ENCODE results near the gene MAPKAPK3. TPM values are rescaled to one million over a fixed set of nuclear protein-coding genes. Genes with fewer than 3 reads are reported as not detected.

The MAPKAPK3 gene
- total and polyA plus RNA-seq, 2 experiments from 2014 or later, result 33.2 to 72.1 TPM

- H3K27me3 ChIP-seq (replicated peaks; ENCODE audit: insufficient read depth), result no peaks in the 10 kb centered on the region
- no peak overlapping the region for H3K27ac ChIP-seq
- in situ Hi-C loops (cut with MboI), result no loop called here
- no peaks in the 10 kb centered on the region for H4K20me1 ChIP-seq (ENCODE audit: insufficient read depth)
- H3K4me2 ChIP-seq (ENCODE audit: unreplicated experiment), result no peak overlapping the region
- no peaks in the 10 kb centered on the region for H3K9me2 ChIP-seq (ENCODE audit: insufficient read depth)
- DNase-seq, result no peak
- TF ChIP-seq EZH2 (IDR thresholded peaks at IDR 0.05; ENCODE audit: insufficient read depth, poor library complexity, severe bottlenecking), result no peak
- no peaks in the 10 kb centered on the region for H3F3A ChIP-seq (ENCODE audit: insufficient read depth)
- H3K9ac ChIP-seq, result no peak overlapping the region
- 77 to 91% methylated on average over 2 of the region's 2 CpGs for WGBS, 2 experiments (ENCODE audit: low coverage in 1 of 2, low lambda C conversion rate in 2 of 2, missing lambda C conversion rate in 2 of 2)
- no peak overlapping the region for H2AFZ ChIP-seq
- H3K36me3 ChIP-seq (ENCODE audit: low read depth), result no peaks in the 10 kb centered on the region; the same call in 1 of the 2 replicates
- H3K9me3 ChIP-seq (ENCODE audit: low read depth), result no peaks in the 10 kb centered on the region
- H3K4me1 ChIP-seq (ENCODE audit: insufficient read depth), result peaks cover 6% of the 10 kb centered on the region; the same call in 1 of the 2 replicates
- H3K4me3 ChIP-seq, result no peak overlapping the region
- no peaks in the 10 kb centered on the region for H3K79me2 ChIP-seq (ENCODE audit: insufficient read depth)
These were observed 28.4 kb downstream of the MAPKAPK3 start for GRCh38 chr3:50645378-50645777.

- Histone ChIP-seq H3K4me3 (no peak overlapping the region), H3F3A (ENCODE audit: insufficient read depth) (no peaks in the 10 kb centered on the region), H3K27ac (no peak overlapping the region), H2AFZ (no peak overlapping the region), H3K4me1 (ENCODE audit: insufficient read depth) (peaks cover 6% of the 10 kb centered on the region; the same call in 1 of the 2 replicates), H3K9me2 (ENCODE audit: insufficient read depth) (no peaks in the 10 kb centered on the region), H3K79me2 (ENCODE audit: insufficient read depth) (no peaks in the 10 kb centered on the region), H3K36me3 (ENCODE audit: low read depth) (no peaks in the 10 kb centered on the region; the same call in 1 of the 2 replicates), H4K20me1 (ENCODE audit: insufficient read depth) (no peaks in the 10 kb centered on the region), H3K9ac (no peak overlapping the region), H3K27me3 (replicated peaks; ENCODE audit: insufficient read depth) (no peaks in the 10 kb centered on the region), H3K9me3 (ENCODE audit: low read depth) (no peaks in the 10 kb centered on the region), H3K4me2 (ENCODE audit: unreplicated experiment) (no peak overlapping the region)
- no peak for DNase-seq
- in situ Hi-C loops (cut with MboI), result no loop called here
- 69 to 76% methylated on average over 6 of the region's 6 CpGs for WGBS, 2 experiments (ENCODE audit: low coverage in 1 of 2, low lambda C conversion rate in 2 of 2, missing lambda C conversion rate in 2 of 2)
- TF ChIP-seq EZH2phosphoT487 (IDR thresholded peaks at IDR 0.05; ENCODE audit: insufficient read depth, low read depth) (no peak), EZH2 (IDR thresholded peaks at IDR 0.05; ENCODE audit: insufficient read depth, poor library complexity, severe bottlenecking) (no peak)
These were observed 31.4 kb downstream of the MAPKAPK3 start for GRCh38 chr3:50648313-50648712.

- Histone ChIP-seq H3F3A (ENCODE audit: insufficient read depth) (no peaks in the 10 kb centered on the region), H3K9me3 (ENCODE audit: low read depth) (no peaks in the 10 kb centered on the region), H3K27me3 (replicated peaks; ENCODE audit: insufficient read depth) (no peaks in the 10 kb centered on the region), H3K4me1 (ENCODE audit: insufficient read depth) (peaks cover 6% of the 10 kb centered on the region; the same call in 1 of the 2 replicates), H3K4me3 (no peak overlapping the region), H3K4me2 (ENCODE audit: unreplicated experiment) (no peak overlapping the region), H2AFZ (no peak overlapping the region), H3K36me3 (ENCODE audit: low read depth) (no peaks in the 10 kb centered on the region; the same call in 1 of the 2 replicates), H4K20me1 (ENCODE audit: insufficient read depth) (no peaks in the 10 kb centered on the region), H3K9ac (no peak overlapping the region), H3K27ac (no peak overlapping the region), H3K9me2 (ENCODE audit: insufficient read depth) (no peaks in the 10 kb centered on the region), H3K79me2 (ENCODE audit: insufficient read depth) (no peaks in the 10 kb centered on the region)
- TF ChIP-seq EZH2 (IDR thresholded peaks at IDR 0.05; ENCODE audit: insufficient read depth, poor library complexity, severe bottlenecking) (no peak), EZH2phosphoT487 (IDR thresholded peaks at IDR 0.05; ENCODE audit: insufficient read depth, low read depth) (no peak)
- WGBS, 2 experiments (ENCODE audit: low coverage in 1 of 2, low lambda C conversion rate in 2 of 2, missing lambda C conversion rate in 2 of 2), result 100% methylated on average over 2 of the region's 2 CpGs
- in situ Hi-C loops (cut with MboI), result no loop called here
- no peak for DNase-seq
These were observed 32.0 kb downstream of the MAPKAPK3 start for GRCh38 chr3:50648944-50649343.

- 66 to 71% methylated on average over 8 of the region's 8 CpGs for WGBS, 2 experiments (ENCODE audit: low coverage in 1 of 2, low lambda C conversion rate in 2 of 2, missing lambda C conversion rate in 2 of 2)
- in situ Hi-C loops (cut with MboI), result no loop called here
- no peaks in the 10 kb centered on the region for H3K9me2 ChIP-seq (ENCODE audit: insufficient read depth)
- TF ChIP-seq EZH2phosphoT487 (IDR thresholded peaks at IDR 0.05; ENCODE audit: insufficient read depth, low read depth) (no peak), EZH2 (IDR thresholded peaks at IDR 0.05; ENCODE audit: insufficient read depth, poor library complexity, severe bottlenecking) (no peak)
- H3K9ac ChIP-seq, result no peak overlapping the region
- no peak overlapping the region for H3K4me3 ChIP-seq
- H2AFZ ChIP-seq, result no peak overlapping the region
- no peak overlapping the region for H3K4me2 ChIP-seq (ENCODE audit: unreplicated experiment)
- no peak overlapping the region for H3K27ac ChIP-seq
- no peaks in the 10 kb centered on the region for H3K79me2 ChIP-seq (ENCODE audit: insufficient read depth)
- DNase-seq, result no peak
- no peaks in the 10 kb centered on the region for H3K9me3 ChIP-seq (ENCODE audit: low read depth)
- no peaks in the 10 kb centered on the region for H4K20me1 ChIP-seq (ENCODE audit: insufficient read depth)
- H3K36me3 ChIP-seq (ENCODE audit: low read depth), result no peaks in the 10 kb centered on the region; the same call in 1 of the 2 replicates
- H3K4me1 ChIP-seq (ENCODE audit: insufficient read depth), result peaks cover 6% of the 10 kb centered on the region; the same call in 1 of the 2 replicates
- H3K27me3 ChIP-seq (replicated peaks; ENCODE audit: insufficient read depth), result no peaks in the 10 kb centered on the region
- no peaks in the 10 kb centered on the region for H3F3A ChIP-seq (ENCODE audit: insufficient read depth)
These were observed 32.5 kb downstream of the MAPKAPK3 start for GRCh38 chr3:50649451-50649931.

Measured in GM23248 (cell line).